HG03575 (cell line): Measurements from ENCODE around the gene ARHGAP32.

Experiments used
- ATAC-seq: cut with Tn5 transposase; IDR thresholded peaks from one replicate; pipeline ENCODE4 v1.9.1; 2021; ENCODE audit not compliant: unreplicated experiment, insufficient number of reproducible peaks, low FRiP score; ENCODE audit errors: extremely low read depth

The ARHGAP32 gene

GRCh38 chr11:129192150-129192549 is at the start of gene ARHGAP32:
Gene ARHGAP32, minus strand, starts transcription at chr11:129192325. Its CDS starts 127 bp downstream, at chr11:129192198.
- ATAC-seq = no peak

GRCh38 chr11:129239207-129239606 is 47.1 kb upstream of the ARHGAP32 start:
- ATAC-seq = no peak

- ATAC-seq = no peak
These were observed 45.9 kb upstream of the ARHGAP32 start for GRCh38 chr11:129237880-129238638.

- ATAC-seq = no peak
These were observed 45.3 kb upstream of the ARHGAP32 start for GRCh38 chr11:129237456-129237855.

- no peak for ATAC-seq
These were observed 44.7 kb upstream of the ARHGAP32 start for GRCh38 chr11:129236850-129237249.

GRCh38 chr11:129234978-129235377 is 42.9 kb upstream of the ARHGAP32 start:
- ATAC-seq = no peak

- no peak for ATAC-seq
These were observed 37.9 kb upstream of the ARHGAP32 start for GRCh38 chr11:129230006-129230405.

- no peak for ATAC-seq
These were observed 34.2 kb upstream of the ARHGAP32 start for GRCh38 chr11:129226207-129226798.

- ATAC-seq = no peak
These were observed 33.1 kb upstream of the ARHGAP32 start for GRCh38 chr11:129225190-129225589.

- no peak for ATAC-seq
These were observed 32.4 kb upstream of the ARHGAP32 start for GRCh38 chr11:129224538-129224937.

GRCh38 chr11:129223701-129224149 is 31.6 kb upstream of the ARHGAP32 start:
- ATAC-seq = no peak

GRCh38 chr11:129223260-129223659 is 31.1 kb upstream of the ARHGAP32 start:
- ATAC-seq = no peak

GRCh38 chr11:129222158-129222557 is 30.0 kb upstream of the ARHGAP32 start:
- ATAC-seq = no peak

GRCh38 chr11:129215506-129216245 is 23.6 kb upstream of the ARHGAP32 start:
- no peak for ATAC-seq

GRCh38 chr11:129214710-129215295 is 22.7 kb upstream of the ARHGAP32 start:
- no peak for ATAC-seq

GRCh38 chr11:129213261-129213660 is 21.1 kb upstream of the ARHGAP32 start:
- ATAC-seq = no peak

GRCh38 chr11:129211397-129211796 is 19.3 kb upstream of the ARHGAP32 start:
- ATAC-seq = no peak

- no peak for ATAC-seq
These were observed 18.7 kb upstream of the ARHGAP32 start for GRCh38 chr11:129210831-129211181.

GRCh38 chr11:129209891-129210830 is 18.0 kb upstream of the ARHGAP32 start:
- no peak for ATAC-seq
